ENCODE results near the gene CCDC6.

DNA sequence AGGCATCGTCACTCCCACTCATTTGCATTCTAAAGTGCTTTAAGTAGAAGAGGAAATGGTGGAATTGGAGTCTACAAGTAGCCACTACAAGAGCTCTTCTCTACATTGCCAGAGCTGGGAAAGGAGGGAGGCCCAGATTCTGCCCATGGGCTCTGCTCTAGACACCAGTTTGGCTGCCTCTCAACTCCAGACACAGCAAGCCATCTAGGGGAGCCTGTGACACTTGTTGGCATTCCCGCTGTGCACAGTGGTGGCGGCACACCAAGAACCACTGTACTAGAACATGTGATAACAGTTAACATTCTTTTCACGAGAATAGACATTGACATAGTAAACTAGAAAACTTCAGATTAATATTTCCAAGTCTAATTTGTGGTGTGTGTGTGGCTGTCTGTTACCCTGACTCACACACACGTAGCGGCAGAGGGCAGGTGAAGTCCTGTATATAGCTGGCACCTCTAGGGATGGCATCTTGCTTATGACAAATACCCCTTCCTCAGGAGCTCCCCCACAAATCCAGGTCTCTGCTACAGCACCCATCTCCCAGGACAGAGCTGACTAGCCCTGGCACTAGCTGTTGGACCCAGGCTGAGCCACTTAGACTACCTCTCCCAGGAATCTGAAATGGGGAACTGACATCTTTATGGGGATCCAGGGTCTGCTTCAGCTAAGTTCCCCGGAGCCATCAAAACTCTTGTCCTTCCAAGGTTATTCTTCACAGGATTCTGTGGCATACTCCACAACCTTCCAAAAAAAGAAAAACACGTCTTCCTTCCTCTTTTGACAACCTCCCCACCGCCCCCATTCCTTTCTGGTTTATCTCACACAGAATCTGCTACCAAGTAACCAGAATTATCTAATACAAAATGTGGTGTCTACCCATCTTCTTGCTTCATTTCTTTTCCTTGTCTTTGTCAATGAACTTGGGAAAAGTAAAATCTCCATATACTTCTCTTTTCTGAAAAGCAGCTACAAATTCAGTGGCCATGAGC lies 98.4 kb downstream of the CCDC6 start:
- TF ChIP-seq CTCF (optimal IDR thresholded peaks at IDR 0.05 in 1 of 3, IDR thresholded peaks at IDR 0.05 in 1 of 3, conservative IDR thresholded peaks at IDR 0.05 in 1 of 3; ENCODE audit: extremely low read depth in 1 of 3, insufficient read depth in 2 of 3, low read length in 3 of 3) (no peak), EZH2 (IDR thresholded peaks at IDR 0.05; ENCODE audit: low read length) (no peak)

Data from keratinocyte (primary cell).